ENCODE measurements around the gene MAP3K2.

MAP3K2 gene

GRCh38 chr2:127407091-127407490, 19.3 kb upstream of the MAP3K2 start:
- DNase-seq, result no peak

GRCh38 chr2:127406454-127406853, 18.7 kb upstream of the MAP3K2 start:
- no peak for DNase-seq

GRCh38 chr2:127405255-127405610, 17.5 kb upstream of the MAP3K2 start:
- DNase-seq, result no peak

GRCh38 chr2:127404466-127405254, 16.9 kb upstream of the MAP3K2 start:
- DNase-seq, result no peak

- no peak for DNase-seq
These were observed 15.7 kb upstream of the MAP3K2 start for GRCh38 chr2:127403460-127403859.

GRCh38 chr2:127401757-127402695, 14.3 kb upstream of the MAP3K2 start:
- DNase-seq, result no peak

GRCh38 chr2:127400897-127401756, 13.4 kb upstream of the MAP3K2 start:
- DNase-seq, result no peak

GRCh38 chr2:127400533-127400896, 12.7 kb upstream of the MAP3K2 start:
- DNase-seq, result no peak

- peak; percentile 51 to 75 for DNase-seq
These were observed 10.4 kb upstream of the MAP3K2 start for GRCh38 chr2:127398239-127398590.

- DNase-seq, result no peak
These were observed 9.9 kb upstream of the MAP3K2 start for GRCh38 chr2:127397568-127398238.

- DNase-seq, result no peak
These were observed 6.7 kb upstream of the MAP3K2 start for GRCh38 chr2:127394492-127394891.

GRCh38 chr2:127392828-127393578, 5.2 kb upstream of the MAP3K2 start:
- DNase-seq, result no peak

- peak in 1 of 2 donors; percentile 42 for DNase-seq
These were observed 4.5 kb upstream of the MAP3K2 start for GRCh38 chr2:127392133-127392827.

- peak in 1 of 2 donors; percentile 78 for DNase-seq
These were observed 2.1 kb upstream of the MAP3K2 start for GRCh38 chr2:127389778-127390435.

- no peak for DNase-seq
These were observed 819 bp upstream of the MAP3K2 start for GRCh38 chr2:127388423-127389164.

- peak; percentile 72 to 74 for DNase-seq
These were observed 766 bp downstream of the MAP3K2 start for GRCh38 chr2:127386764-127387654.

GRCh38 chr2:127386246-127386645, 1.5 kb downstream of the MAP3K2 start:
- DNase-seq, result no peak

GRCh38 chr2:127384529-127384928, 3.2 kb downstream of the MAP3K2 start:
- no peak for DNase-seq

GRCh38 chr2:127382831-127383230, 4.9 kb downstream of the MAP3K2 start:
- DNase-seq, result no peak

All from bone marrow (tissue), 2 donors.